Measurements from ENCODE around the gene RABGGTA.
A peak's percentile ranks its signal among the peaks of the same experiment; 100 is the strongest.

Gene RABGGTA

DNA sequence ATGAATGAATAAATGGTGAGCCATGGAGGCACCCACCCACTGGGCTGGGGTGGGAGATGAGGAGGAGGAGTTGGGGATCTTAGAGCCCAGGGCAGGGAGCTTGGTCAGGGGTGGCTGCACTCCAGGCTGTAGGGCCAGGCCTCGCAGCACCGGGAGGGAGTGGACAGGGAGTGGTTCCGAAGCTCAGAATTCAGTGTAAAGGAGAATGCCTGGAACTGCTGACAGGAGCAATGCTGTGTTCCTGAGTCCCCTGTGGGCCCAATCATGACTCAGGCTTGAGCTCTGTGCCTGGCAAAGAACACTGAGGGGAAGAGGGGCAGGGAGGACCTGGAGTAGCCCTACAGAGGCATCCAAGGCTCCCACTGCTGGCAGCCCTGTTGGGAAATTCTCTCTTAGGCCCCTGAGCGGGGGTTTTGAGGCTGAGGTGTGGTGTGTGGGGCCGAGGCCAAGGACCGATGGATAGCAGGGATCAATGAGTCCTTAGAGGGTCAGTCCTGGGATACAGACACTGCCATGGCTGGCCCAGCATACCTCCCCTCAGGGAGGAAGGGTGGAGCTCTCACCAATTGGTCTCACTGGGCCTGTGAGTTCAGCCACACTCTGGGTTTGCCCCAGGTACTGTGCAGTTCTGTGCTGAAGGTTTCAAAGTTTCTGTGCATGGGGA is 9.5 kb upstream of the RABGGTA start:
- peaks cover 23% of the 10 kb centered on the region for H3K4me1 Mint-ChIP-seq
- no peaks in the 10 kb centered on the region for H3K9me3 Mint-ChIP-seq
- peak overlapping the region; percentile 47 for H3K27ac Mint-ChIP-seq (ENCODE audit: low read depth)
- no peak for ATAC-seq (replicated peaks; ENCODE audit: extremely low read depth, poor library complexity, severe bottlenecking)
- no peak for DNase-seq (ENCODE audit: low spot score in 2 of 2)
- H3K36me3 Mint-ChIP-seq (ENCODE audit: insufficient read depth): no peaks in the 10 kb centered on the region
- no peak overlapping the region for H3K4me3 Mint-ChIP-seq
- H3K27me3 Mint-ChIP-seq: no peaks in the 10 kb centered on the region

DNA sequence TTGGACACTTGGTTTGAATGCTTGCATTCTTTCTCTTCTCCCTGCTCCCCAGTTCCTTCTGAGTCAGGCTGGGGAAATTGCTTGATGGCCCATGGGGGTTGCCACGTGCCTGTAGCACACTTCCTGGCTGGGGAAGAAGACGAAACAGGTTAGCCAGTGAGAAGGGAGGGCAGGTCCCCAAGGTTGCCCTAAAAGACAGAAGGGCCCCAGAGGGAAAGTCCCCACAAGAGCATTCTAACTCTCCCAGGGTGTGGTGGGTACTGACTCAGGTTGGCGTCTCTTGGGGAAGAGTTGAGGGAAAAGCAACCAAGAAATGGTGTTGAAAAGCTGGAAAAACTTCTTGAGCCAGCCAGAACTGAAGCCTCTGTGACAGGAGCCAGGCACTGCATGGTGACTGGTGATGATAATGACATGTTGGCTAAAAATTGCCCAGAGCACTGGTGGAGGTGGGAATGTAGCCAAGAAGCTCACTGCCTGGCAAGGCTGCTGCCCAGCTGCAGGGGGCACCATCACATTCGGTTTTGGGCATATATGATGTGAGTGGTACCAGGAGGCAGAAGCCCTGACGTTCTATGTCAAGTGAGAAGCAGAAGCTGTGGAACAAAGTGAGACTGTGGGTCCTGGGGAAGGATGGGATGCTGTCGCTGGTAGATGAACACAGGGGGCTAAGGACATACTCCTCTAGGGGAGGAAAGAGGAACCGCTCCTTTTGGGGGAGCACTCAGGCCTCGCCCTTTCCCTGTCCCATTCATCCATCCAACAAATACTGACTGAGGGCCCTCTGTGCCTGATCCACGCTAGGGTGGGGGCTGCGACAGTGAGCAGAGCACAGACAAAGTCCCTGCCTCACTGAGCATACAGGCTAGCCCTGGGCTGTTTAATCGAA is 8.1 kb upstream of the RABGGTA start:
- H3K27me3 Mint-ChIP-seq: no peaks in the 10 kb centered on the region
- H3K4me3 Mint-ChIP-seq: no peak overlapping the region
- no peaks in the 10 kb centered on the region for H3K9me3 Mint-ChIP-seq
- H3K4me1 Mint-ChIP-seq: peaks cover 23% of the 10 kb centered on the region
- H3K36me3 Mint-ChIP-seq (ENCODE audit: insufficient read depth): no peaks in the 10 kb centered on the region
- ATAC-seq (replicated peaks; ENCODE audit: extremely low read depth, poor library complexity, severe bottlenecking): peak; percentile 64
- no peak for DNase-seq (ENCODE audit: low spot score in 2 of 2)
- peak overlapping the region; percentile 79 for H3K27ac Mint-ChIP-seq (ENCODE audit: low read depth)

DNA sequence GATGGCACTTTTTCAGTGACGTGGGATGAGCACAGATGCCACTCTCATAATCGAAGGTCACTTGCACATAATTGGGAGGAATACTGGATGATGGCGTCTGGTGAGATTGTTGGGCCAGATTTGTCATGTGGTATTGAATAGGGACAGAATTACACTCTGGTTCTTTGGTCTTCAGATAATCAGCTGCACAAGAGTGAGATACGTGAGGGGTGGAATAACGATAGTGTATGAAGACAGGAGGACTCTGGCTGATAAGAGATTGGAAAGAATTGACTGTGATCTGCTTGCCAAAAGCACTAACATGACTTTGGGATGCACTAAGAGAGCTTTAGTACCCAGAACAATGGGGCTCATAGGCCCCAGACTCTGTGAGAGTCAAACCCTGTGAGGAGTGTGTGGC is 7.0 kb upstream of the RABGGTA start:
- DNase-seq (ENCODE audit: low spot score in 2 of 2) (no peak), ATAC-seq (replicated peaks; ENCODE audit: extremely low read depth, poor library complexity, severe bottlenecking) (no peak)
- H3K4me1 Mint-ChIP-seq: peaks cover 23% of the 10 kb centered on the region
- no peaks in the 10 kb centered on the region for H3K9me3 Mint-ChIP-seq
- H3K36me3 Mint-ChIP-seq (ENCODE audit: insufficient read depth): no peaks in the 10 kb centered on the region
- no peaks in the 10 kb centered on the region for H3K27me3 Mint-ChIP-seq
- H3K4me3 Mint-ChIP-seq: no peak overlapping the region
- H3K27ac Mint-ChIP-seq (ENCODE audit: low read depth): peak overlapping the region; percentile 73

DNA sequence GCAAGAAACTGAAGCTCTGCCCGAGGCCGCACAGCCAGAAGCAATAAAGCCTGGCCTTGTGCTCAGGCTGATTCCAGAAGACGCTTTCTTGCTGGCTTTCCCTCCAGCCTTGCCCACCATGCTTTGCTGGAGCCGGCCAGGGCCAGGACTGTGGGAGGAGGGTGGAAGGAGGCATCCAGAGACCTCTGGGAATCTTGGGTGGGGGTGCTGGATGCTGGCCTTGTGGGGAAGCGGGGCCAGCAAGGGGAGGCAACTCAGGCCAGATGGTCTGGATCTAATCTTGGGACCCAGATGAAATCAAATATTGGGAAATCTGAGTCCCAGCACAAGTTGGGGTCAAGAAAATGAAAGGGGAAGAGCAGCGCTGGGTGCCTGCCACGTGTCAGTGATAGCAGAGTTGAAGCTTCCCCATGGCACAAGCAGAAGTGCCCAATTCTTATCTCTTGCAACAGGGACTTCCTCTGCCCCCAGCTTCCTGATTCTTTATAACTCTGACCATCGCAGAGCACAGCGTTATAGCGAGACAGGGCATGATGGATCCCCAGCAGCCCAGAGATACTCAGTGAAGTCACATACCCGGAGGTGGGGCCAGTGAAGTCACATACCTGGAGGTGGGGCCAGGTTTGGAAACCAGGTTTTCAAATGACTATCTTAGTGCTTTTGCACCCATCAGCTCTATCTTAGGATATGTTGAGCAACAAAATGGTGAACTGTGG is 6.4 kb upstream of the RABGGTA start:
- Mint-ChIP-seq H3K27me3 (no peaks in the 10 kb centered on the region), H3K9me3 (no peaks in the 10 kb centered on the region), H3K36me3 (ENCODE audit: insufficient read depth) (no peaks in the 10 kb centered on the region), H3K4me1 (peaks cover 25% of the 10 kb centered on the region), H3K27ac (ENCODE audit: low read depth) (peak overlapping the region; percentile 73), H3K4me3 (no peak overlapping the region)
- no peak for DNase-seq (ENCODE audit: low spot score in 2 of 2)
- no peak for ATAC-seq (replicated peaks; ENCODE audit: extremely low read depth, poor library complexity, severe bottlenecking)

DNA sequence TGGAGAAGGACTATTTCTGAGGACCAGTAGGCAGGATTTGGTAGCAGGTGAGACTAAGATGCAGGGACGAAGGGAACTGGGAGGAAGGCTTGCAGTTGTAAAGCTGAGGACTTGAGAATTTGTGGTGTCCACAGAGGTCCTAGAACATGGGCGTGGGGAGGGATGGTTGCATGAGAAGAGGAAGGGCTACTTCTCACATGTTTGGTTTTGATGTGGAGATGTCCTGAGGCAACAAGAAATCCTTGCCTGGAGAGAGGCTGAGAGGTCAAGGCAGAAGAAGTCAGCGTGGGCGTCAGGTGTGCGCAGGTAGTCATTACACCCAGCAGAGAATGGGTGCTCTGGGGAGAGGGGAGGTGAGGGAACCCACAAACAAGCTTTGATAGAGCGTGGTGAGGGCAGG is 5.7 kb upstream of the RABGGTA start:
- Mint-ChIP-seq H3K27me3 (no peaks in the 10 kb centered on the region), H3K4me3 (no peak overlapping the region), H3K27ac (ENCODE audit: low read depth) (peak overlapping the region; percentile 33), H3K9me3 (no peaks in the 10 kb centered on the region), H3K4me1 (peaks cover 32% of the 10 kb centered on the region), H3K36me3 (ENCODE audit: insufficient read depth) (no peaks in the 10 kb centered on the region)
- no peak for ATAC-seq (replicated peaks; ENCODE audit: extremely low read depth, poor library complexity, severe bottlenecking)
- DNase-seq (ENCODE audit: low spot score in 2 of 2): no peak

DNA sequence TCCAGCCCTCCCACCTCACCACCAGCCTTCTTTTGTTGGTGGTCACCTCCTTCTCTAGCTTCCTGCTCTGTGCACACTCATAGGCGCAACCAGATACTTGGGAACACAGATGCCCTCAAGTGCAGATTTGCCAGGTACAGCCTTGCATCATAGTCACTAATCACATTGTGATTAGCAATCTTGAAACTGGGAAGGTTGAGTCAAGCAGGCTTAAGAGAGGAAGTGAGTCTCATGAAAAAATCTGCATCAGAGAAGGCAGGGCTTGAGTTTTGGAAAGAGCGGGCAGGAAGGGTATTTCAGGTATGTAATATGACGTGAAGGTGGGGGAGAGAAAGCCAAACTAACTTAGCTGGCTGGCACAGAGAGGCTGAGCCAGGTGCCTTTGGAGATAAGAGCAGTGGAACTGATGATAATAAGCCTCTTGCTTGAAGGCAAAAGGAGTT is 2.7 kb upstream of the RABGGTA start:
- peaks cover 42% of the 10 kb centered on the region for H3K4me1 Mint-ChIP-seq
- no peaks in the 10 kb centered on the region for H3K9me3 Mint-ChIP-seq
- ATAC-seq (replicated peaks; ENCODE audit: extremely low read depth, poor library complexity, severe bottlenecking): no peak
- H3K36me3 Mint-ChIP-seq (ENCODE audit: insufficient read depth): peaks cover 9% of the 10 kb centered on the region
- no peak overlapping the region for H3K4me3 Mint-ChIP-seq
- DNase-seq (ENCODE audit: low spot score in 2 of 2): no peak
- H3K27me3 Mint-ChIP-seq: no peaks in the 10 kb centered on the region
- H3K27ac Mint-ChIP-seq (ENCODE audit: low read depth): peak overlapping the region; percentile 2

DNA sequence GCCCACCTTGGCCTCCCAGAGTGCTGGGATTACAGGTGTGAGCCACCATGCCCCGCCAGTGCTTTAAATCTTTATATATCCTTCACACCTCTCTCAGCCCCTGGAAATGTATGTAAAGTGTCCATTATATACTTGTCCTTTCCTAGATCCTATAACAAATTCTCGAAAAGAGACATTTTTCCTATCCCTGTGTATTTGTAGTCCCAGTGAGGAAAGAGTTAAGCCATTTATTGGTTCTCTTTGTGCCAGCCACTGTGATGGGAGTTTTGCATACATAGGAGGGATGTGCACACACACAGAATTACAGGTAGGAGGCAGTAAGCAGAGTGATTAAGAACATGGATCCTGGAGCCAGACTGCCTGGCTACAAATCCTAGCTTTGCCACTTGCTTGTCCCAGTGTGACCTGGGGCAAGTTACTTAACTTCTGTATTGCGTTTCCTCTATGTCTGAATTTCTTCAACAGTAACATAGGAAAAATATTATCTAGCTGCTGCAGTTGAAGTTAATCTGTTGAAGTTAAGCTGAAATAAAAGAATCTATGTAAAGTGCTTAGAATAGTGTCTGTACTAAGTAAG is 2.1 kb upstream of the RABGGTA start:
- H3K4me1 Mint-ChIP-seq: peaks cover 35% of the 10 kb centered on the region
- peak overlapping the region; percentile 87 for H3K27ac Mint-ChIP-seq (ENCODE audit: low read depth)
- no peak for ATAC-seq (replicated peaks; ENCODE audit: extremely low read depth, poor library complexity, severe bottlenecking)
- no peak overlapping the region for H3K4me3 Mint-ChIP-seq
- H3K36me3 Mint-ChIP-seq (ENCODE audit: insufficient read depth): peaks cover 9% of the 10 kb centered on the region
- no peaks in the 10 kb centered on the region for H3K9me3 Mint-ChIP-seq
- DNase-seq (ENCODE audit: low spot score in 2 of 2): no peak
- H3K27me3 Mint-ChIP-seq: no peaks in the 10 kb centered on the region

DNA sequence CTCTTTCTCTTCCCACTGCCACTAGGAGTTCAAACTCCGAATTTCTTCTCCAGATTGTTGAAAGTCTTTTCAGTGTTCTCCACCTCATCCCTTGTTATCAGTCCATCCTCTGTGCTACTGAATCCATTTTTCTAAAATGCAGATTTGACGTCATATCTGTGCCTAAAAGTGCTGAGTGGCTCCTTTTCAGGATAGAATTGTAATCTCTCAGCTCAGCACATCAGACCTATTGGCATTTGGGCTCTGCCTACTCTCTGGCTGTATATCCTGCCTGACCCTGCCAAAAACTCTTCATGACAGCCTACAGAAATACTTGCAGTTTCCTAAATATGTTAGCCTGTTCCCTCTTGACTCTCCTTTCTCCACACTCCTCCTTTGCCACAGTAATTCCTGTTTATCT is 1.1 kb upstream of the RABGGTA start:
- Mint-ChIP-seq H3K9me3 (no peaks in the 10 kb centered on the region), H3K36me3 (ENCODE audit: insufficient read depth) (peaks cover 9% of the 10 kb centered on the region), H3K27me3 (no peaks in the 10 kb centered on the region), H3K4me3 (peak overlapping the region; percentile 94), H3K4me1 (peaks cover 31% of the 10 kb centered on the region), H3K27ac (ENCODE audit: low read depth) (peak overlapping the region; percentile 87)
- ATAC-seq (replicated peaks; ENCODE audit: extremely low read depth, poor library complexity, severe bottlenecking): no peak
- DNase-seq (ENCODE audit: low spot score in 2 of 2): no peak

DNA sequence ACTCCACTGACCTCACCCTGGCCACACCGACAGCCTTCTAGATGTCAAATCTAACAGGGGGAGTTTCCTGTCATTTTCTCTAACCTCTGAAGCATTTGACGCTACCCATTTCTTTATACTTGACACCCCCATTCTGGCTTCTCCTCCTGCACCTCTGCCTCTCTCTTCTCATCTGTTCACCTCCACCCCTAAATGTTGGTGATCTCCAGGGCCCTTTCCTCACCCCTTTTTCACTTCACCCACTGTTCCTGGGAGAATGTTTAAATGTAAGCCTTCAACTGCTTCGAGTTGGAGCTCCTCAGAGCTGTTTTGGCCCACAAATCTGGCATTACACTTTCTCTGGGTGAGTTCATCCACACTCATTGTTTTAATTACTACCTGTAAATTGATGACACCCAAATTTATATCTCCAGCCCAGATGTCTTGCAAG is 452 bp upstream of the RABGGTA start:
- DNase-seq (ENCODE audit: low spot score in 2 of 2): no peak
- no peak for ATAC-seq (replicated peaks; ENCODE audit: extremely low read depth, poor library complexity, severe bottlenecking)
- peak overlapping the region; percentile 87 for H3K27ac Mint-ChIP-seq (ENCODE audit: low read depth)
- peak overlapping the region; percentile 94 for H3K4me3 Mint-ChIP-seq
- peaks cover 31% of the 10 kb centered on the region for H3K4me1 Mint-ChIP-seq
- peaks cover 15% of the 10 kb centered on the region for H3K36me3 Mint-ChIP-seq (ENCODE audit: insufficient read depth)
- no peaks in the 10 kb centered on the region for H3K9me3 Mint-ChIP-seq
- H3K27me3 Mint-ChIP-seq: no peaks in the 10 kb centered on the region

DNA sequence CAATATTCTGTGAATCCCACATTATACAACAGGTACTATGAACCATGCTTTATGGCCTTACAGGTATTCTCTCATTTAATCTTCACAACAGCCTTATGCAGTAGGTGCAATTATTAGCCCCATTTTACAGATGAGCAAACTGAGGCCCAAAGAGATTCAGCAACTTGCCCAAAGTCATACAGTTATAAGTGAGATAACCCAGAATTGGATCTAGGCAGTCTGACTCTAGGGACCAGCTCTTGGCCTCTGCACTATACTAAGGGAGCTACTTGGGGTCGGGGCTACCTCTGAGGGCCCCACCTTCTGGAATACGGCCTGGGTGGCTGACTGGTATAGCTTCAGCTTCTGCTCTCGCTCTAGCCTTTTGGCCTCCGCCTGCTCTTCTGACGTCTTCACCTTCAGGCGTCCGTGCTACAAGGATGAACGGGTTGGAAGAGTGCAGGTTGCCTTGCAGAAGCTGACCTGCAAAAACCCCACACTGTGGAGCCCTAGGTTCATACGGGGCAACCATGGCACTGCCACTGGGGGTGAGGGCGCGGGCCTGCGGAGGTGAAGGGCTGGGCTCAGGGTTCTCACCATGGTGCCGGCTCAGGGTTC is 762 bp downstream of the RABGGTA start:
- ATAC-seq (replicated peaks; ENCODE audit: extremely low read depth, poor library complexity, severe bottlenecking) (peak; percentile 2), DNase-seq (ENCODE audit: low spot score in 2 of 2) (no peak)
- peaks cover 17% of the 10 kb centered on the region for H3K36me3 Mint-ChIP-seq (ENCODE audit: insufficient read depth)
- H3K4me1 Mint-ChIP-seq: peaks cover 28% of the 10 kb centered on the region
- peak overlapping the region; percentile 94 for H3K4me3 Mint-ChIP-seq
- H3K9me3 Mint-ChIP-seq: no peaks in the 10 kb centered on the region
- peak overlapping the region; percentile 87 for H3K27ac Mint-ChIP-seq (ENCODE audit: low read depth)
- H3K27me3 Mint-ChIP-seq: no peaks in the 10 kb centered on the region

DNA sequence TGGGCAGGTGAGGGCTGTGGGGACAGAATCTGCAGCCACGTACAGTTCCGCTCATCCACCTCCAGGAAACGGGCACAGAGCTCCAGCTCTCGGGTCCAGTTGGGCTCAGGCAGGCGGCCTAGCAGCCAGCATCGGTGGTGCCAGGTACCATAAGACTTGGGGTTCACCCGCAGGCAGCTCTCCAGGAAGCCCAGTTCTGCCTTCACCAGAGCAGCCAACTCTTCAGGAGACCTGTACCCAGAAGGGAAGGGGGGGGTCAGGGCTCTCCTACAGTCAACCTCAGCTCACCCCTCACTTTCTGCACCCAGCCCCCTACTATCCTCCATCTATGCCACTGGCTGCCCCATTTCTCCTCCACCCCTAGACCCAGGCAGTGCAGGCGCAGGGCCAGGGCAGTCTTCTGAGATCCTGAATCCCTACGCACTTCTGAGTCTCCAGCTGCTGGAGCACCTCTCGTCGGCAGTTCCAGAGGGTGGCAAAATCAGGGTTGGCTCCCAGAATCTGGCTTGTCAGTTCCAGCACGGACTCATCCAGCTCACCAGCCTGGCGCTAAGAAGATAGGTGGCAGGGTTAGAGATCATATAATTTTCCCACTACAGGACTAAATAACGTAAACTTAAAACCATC is 1.4 kb downstream of the RABGGTA start:
- H3K4me1 Mint-ChIP-seq: peaks cover 28% of the 10 kb centered on the region
- DNase-seq (ENCODE audit: low spot score in 2 of 2): no peak

DNA sequence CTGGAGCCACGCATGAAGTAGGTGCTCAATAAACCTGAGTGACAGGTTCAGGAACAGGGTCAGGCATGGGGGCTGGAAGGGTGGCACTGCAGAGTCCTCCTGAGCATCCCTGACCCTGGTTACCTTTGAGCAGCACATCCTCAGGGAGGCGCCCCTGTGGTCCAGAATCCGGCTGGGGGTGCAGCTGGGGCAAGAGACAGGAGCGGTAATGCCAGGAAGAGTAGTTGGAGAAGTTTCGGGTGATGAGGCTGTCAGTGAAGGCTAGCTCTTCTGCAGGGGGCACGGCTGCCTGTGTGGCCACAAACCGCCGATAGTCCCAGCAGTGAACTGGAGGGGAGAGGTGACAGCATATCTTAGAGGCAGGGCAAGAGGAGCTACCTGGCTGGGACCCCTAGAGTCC is 2.0 kb downstream of the RABGGTA start:
- H3K9me3 Mint-ChIP-seq: no peaks in the 10 kb centered on the region
- no peak overlapping the region for H3K4me3 Mint-ChIP-seq
- peaks cover 28% of the 10 kb centered on the region for H3K4me1 Mint-ChIP-seq
- H3K27ac Mint-ChIP-seq (ENCODE audit: low read depth): no peak overlapping the region
- H3K36me3 Mint-ChIP-seq (ENCODE audit: insufficient read depth): peaks cover 17% of the 10 kb centered on the region
- no peak for DNase-seq (ENCODE audit: low spot score in 2 of 2)
- H3K27me3 Mint-ChIP-seq: no peaks in the 10 kb centered on the region
- no peak for ATAC-seq (replicated peaks; ENCODE audit: extremely low read depth, poor library complexity, severe bottlenecking)

More for the DNA sequence above, 1.4 kb downstream of the RABGGTA start:
- H3K9me3 Mint-ChIP-seq: no peaks in the 10 kb centered on the region
- H3K27ac Mint-ChIP-seq (ENCODE audit: low read depth): peak overlapping the region; percentile 87
- peaks cover 17% of the 10 kb centered on the region for H3K36me3 Mint-ChIP-seq (ENCODE audit: insufficient read depth)
- no peak for ATAC-seq (replicated peaks; ENCODE audit: extremely low read depth, poor library complexity, severe bottlenecking)
- H3K27me3 Mint-ChIP-seq: no peaks in the 10 kb centered on the region
- peak overlapping the region; percentile 94 for H3K4me3 Mint-ChIP-seq

Measured in central memory CD8-positive, alpha-beta T cell (primary cell).